Prostate gland (tissue), 2 donors: Measurements from ENCODE around the gene KLHL6. TPM values are rescaled to one million over a fixed set of nuclear protein-coding genes. Genes with fewer than 3 reads are reported as not detected.

Experiments used
- DNase-seq: peaks from one replicate; pipeline ENCODE4 v3.0.0-alpha.2; 2019; ENCODE audit warnings: low spot score
- H3K27ac ChIP-seq, 2 donors: fragments of 200-600 bp; sonication (generic); 2 replicates each; pipeline ENCODE4 v1.5.1; 2017 to 2019
- H3K27me3 ChIP-seq: fragments of 200-600 bp; sonication (generic); replicated peaks from 2 replicates; pipeline ENCODE4 v1.5.1; 2019; ENCODE audit not compliant: insufficient read depth
- H3K36me3 ChIP-seq, 2 donors: fragments of 200-600 bp; sonication (generic); 1 replicate in 1 of 2; 2 replicates in 1 of 2; pipeline versions ENCODE4 v1.5.1 to v1.8.1; 2017 to 2019
- H3K4me1 ChIP-seq: fragments of 200-600 bp; sonication (generic); replicated peaks from 2 replicates; pipeline ENCODE4 v1.5.1; 2019
- H3K4me3 ChIP-seq, 2 donors: fragments of 200-600 bp; sonication (generic); 2 replicates each; pipeline ENCODE4 v1.5.1; 2017 to 2019
- H3K9me3 ChIP-seq: fragments of 200-600 bp; sonication (generic); 2 replicates; pipeline ENCODE4 v1.5.1; 2017
- CTCF ChIP-seq, 4 experiments: fragments of 200-600 bp in 2 of 4; fragments of 450-650 bp in 2 of 4; sonication (generic) in 2 of 4; IDR thresholded peaks; 1 replicate in 3 of 4; 2 replicates in 1 of 4; pipeline ENCODE4 v1.5.1; 2016 to 2019; ENCODE audit warnings: antibody characterized with exemption in 4 of 4, mild to moderate bottlenecking in 2 of 4, moderate library complexity in 2 of 4
- POLR2A ChIP-seq: fragments of 450-650 bp; IDR thresholded peaks from one replicate; pipeline ENCODE4 v1.6.1; 2016; ENCODE audit warnings: antibody characterized with exemption, mild to moderate bottlenecking
- POLR2AphosphoS5 ChIP-seq: sonication (generic); formaldehyde crosslinking; IDR thresholded peaks from one replicate; pipeline ENCODE4 v1.6.1; 2017; ENCODE audit warnings: antibody characterized with exemption
- WGBS: methylation state at CpG from one replicate; pipeline ENCODE4 v1.1.5; 2018; 5-methylcytosine and 5-hydroxymethylcytosine counted together
- intact Hi-C: fragments of 100-400 bp; cut with DNase I; formaldehyde crosslinking; loops from one replicate; pipeline ENCODE4 v1.14.2; 2022
- total RNA-seq, 2 donors: library from RNA; depleted of rRNA; stranded (reverse); fragments of >200 nt; gene quantifications; one replicate each; pipeline ENCODE4 v1.1.0, GENCODE V29; 2016

The KLHL6 gene
- total RNA-seq, 2 donors from 2014 or later, result 1.0 to 1.2 TPM

- H3K9me3 ChIP-seq, result no peaks in the 10 kb centered on the region
- TF ChIP-seq POLR2AphosphoS5 (no peak), POLR2A (no peak), CTCF (IDR thresholded peaks at IDR 0.05) (no peak)
- H3K36me3 ChIP-seq, result no peaks in the 10 kb centered on the region
- no peaks in the 10 kb centered on the region for H3K27me3 ChIP-seq
- H3K4me1 ChIP-seq, result no peaks in the 10 kb centered on the region
- no peak overlapping the region for H3K27ac ChIP-seq
- 81% methylated on average over 2 of the region's 2 CpGs for WGBS
- no peak overlapping the region for H3K4me3 ChIP-seq
- intact Hi-C loops, result no loop called here
- no peak for DNase-seq
Observed at GRCh38 chr3:183494341-183494740, 61.2 kb downstream of the KLHL6 start.

GRCh38 chr3:183493296-183494045, 62.0 kb downstream of the KLHL6 start:
- Histone ChIP-seq H3K27ac (no peak overlapping the region), H3K36me3 (no peaks in the 10 kb centered on the region), H3K4me1 (no peaks in the 10 kb centered on the region), H3K27me3 (no peaks in the 10 kb centered on the region), H3K9me3 (no peaks in the 10 kb centered on the region), H3K4me3 (no peak overlapping the region)
- DNase-seq, result no peak
- intact Hi-C loops, result no loop called here
- WGBS, result 87% methylated on average over 4 of the region's 4 CpGs
- TF ChIP-seq POLR2A (no peak), POLR2AphosphoS5 (no peak), CTCF (IDR thresholded peaks at IDR 0.05) (no peak)

DNA sequence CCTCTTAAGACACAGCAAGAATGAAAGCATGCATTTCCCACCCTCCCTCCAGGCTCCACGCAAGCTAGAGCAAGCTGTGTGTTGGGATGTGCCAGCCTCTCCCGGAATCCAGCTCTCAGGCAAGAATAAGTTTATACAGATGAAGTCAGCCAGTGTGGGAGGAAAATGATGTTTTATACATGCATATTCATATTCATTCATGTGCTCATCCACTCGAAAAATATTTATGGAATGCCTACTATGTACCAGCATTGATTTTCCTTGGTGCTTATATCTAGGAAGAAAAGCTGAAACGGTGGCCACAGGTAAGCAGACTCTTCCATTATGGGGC, 62.7 kb downstream of the KLHL6 start:
- TF ChIP-seq CTCF (IDR thresholded peaks at IDR 0.05), result no peak
- no peak for TF ChIP-seq POLR2AphosphoS5
- TF ChIP-seq POLR2A, result no peak
- no peaks in the 10 kb centered on the region for H3K9me3 ChIP-seq
- no peak overlapping the region for H3K27ac ChIP-seq
- no peaks in the 10 kb centered on the region for H3K4me1 ChIP-seq
- intact Hi-C loops, result no loop called here
- no peaks in the 10 kb centered on the region for H3K27me3 ChIP-seq
- no peak for DNase-seq
- H3K4me3 ChIP-seq, result no peak overlapping the region
- no peaks in the 10 kb centered on the region for H3K36me3 ChIP-seq
- 79% methylated on average over 4 of the region's 4 CpGs for WGBS

DNA sequence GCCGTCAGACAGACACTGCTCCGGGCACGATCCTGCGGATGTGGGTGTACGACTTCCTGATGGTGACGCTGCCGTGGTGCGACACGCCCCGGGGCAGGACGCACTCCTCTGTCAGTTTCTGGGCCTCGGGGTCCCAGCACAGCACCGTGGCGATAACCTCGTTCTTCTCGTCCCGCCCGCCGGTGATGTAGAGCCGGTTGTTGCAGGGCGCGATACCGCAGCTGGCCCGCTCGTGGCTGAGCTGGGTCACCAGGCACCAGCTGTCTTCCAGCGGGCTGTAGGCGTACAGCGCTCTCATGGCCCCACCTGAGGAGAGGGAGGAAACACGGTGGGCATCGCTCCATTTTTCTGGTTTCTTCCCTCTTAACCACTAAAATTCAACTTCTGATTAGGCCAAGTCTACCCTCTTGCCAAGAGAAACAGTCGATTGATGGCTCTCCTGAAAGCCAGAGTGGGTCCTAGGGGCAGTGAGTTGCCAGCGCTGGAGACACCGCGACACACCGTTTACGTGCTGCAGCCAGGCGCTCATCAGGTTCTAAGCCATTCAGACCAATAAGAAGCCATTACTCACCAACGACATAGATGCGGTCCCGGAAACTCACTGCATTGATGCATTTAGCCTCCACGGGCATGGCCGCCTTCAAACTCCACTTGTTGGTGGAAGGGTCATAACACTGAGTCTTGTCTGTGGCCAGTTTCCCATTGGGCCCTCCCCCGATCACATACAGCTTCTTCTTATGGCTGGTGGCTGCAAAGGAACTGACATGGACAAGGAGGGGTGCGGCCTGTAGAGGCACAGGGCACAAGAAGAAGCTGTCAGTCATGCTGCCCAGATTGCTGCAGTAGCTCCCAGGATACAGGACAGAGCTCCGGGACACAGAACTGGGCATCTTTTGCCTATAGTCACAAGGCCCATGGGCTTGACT, 63.3 kb downstream of the KLHL6 start:
- 96% methylated on average over 45 of the region's 45 CpGs for WGBS
- intact Hi-C loops, result no loop called here

More for the DNA sequence above, 63.3 kb downstream of the KLHL6 start:
- H3K27me3 ChIP-seq, result no peaks in the 10 kb centered on the region
- no peak overlapping the region for H3K27ac ChIP-seq
- DNase-seq, result no peak
- no peaks in the 10 kb centered on the region for H3K36me3 ChIP-seq
- H3K4me1 ChIP-seq, result no peaks in the 10 kb centered on the region
- no peak for TF ChIP-seq POLR2AphosphoS5
- no peak for TF ChIP-seq CTCF (IDR thresholded peaks at IDR 0.05)
- no peak for TF ChIP-seq POLR2A
- no peak overlapping the region for H3K4me3 ChIP-seq
- H3K9me3 ChIP-seq, result no peaks in the 10 kb centered on the region
